Anterior cingulate cortex (tissue), 58 donors: ENCODE data around the gene RBM17.
"Not testable (repeated sequence)": the region's sequence is repeated elsewhere in the genome, so short reads cannot be mapped to it uniquely, and the experiment has no call there.

Source experiments
- DNase-seq, 58 donors: peaks; one replicate each; lab custom pipeline; 2025; lab: John Stamatoyannopoulos, UW

Gene RBM17

DNA sequence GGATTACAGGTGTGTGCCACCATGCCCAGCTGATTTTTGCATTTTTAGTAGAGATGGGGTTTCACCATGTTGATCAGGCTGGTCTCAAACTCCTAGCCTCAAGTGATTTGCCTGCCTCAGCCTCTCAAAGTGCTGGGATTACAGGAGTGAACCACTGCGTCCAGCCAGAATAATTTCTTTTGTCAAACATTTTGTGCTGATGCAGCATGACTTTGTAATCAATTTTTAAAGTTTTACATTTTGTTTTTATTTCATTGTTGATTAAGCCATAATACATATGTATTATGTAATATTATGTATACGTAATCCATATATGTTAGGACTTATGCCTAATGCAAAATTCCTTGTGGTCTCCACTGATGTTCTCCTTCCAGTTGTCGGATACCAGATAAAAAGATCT is 18.8 kb downstream of the RBM17 start:
- DNase-seq: not testable (repeated sequence)

- DNase-seq: no peak
Measured at GRCh38 chr10:6108072-6108471, 19.2 kb downstream of the RBM17 start.

- DNase-seq: peak in 1 of 58 donors; percentile 8
Measured at GRCh38 chr10:6108631-6109443, 20.0 kb downstream of the RBM17 start.

DNA sequence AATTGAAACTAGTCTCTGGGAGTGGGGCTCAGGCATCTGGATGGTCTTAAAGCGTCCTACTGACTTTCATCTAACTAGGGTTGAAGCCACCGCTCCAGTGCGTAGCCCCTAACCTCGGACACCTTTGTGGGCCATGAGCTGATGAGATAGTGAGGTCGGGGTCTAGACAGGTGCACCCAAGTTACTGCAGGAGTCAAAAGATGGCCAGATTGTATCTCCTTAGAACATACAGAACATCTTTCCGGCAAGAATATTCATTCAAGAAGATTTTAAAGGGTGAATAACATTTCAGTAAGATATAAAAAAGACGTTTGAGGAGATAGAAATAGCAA is 20.6 kb downstream of the RBM17 start:
- DNase-seq: no peak

DNA sequence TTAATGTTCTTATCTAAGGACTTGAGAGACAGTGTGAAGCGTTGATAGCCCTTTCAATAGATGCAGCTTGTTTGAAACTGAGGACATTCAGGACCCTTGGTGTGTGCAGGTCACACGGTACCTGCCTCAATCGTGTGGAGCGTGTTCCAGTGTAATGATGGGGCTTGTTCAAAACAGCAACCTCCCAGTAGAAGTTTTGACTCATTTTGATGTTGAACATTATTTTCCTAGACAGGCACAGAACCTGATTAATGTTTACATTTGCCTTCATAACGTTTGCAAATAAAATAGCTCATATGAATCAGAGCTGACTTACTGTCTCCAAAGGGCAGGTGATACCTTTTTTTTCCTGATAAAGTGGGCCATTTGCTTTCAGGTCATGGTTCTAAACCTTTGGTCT is 21.3 kb downstream of the RBM17 start:
- DNase-seq: no peak

GRCh38 chr10:6112893-6113292 is 24.1 kb downstream of the RBM17 start:
- DNase-seq: no peak

GRCh38 chr10:6114299-6114698 is 25.5 kb downstream of the RBM17 start:
- no peak for DNase-seq

DNA sequence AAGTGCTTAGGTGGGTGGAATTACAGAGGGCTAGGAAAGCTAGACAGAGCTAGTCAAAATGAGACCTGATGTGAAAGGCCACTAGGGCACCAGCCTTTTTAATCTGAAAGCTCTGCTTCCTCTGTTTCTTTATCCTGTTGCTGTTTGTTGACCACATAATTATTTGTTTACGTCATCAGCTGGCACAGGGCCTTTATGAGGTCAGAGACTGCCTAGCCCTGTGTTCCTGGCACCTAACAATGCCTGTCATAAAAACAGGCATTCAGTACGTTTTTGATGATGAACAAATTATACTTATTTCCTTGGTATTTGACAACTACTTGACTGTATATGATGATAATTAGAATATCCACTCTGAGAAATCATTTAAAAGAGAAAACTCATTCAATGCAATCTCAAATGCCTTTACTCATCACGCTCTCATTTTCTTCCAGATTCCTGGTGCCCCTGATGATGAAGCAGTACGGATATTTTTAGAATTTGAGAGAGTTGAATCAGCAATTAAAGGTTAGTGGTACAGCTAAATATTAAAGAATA is 26.0 kb downstream of the RBM17 start:
- peak in 12 of 58 donors; percentile 14 to 69 (median 36) for DNase-seq

- no peak for DNase-seq
Measured at GRCh38 chr10:6115411-6115810, 26.6 kb downstream of the RBM17 start.

- no peak for DNase-seq
Measured at GRCh38 chr10:6115824-6116350, 27.1 kb downstream of the RBM17 start.

DNA sequence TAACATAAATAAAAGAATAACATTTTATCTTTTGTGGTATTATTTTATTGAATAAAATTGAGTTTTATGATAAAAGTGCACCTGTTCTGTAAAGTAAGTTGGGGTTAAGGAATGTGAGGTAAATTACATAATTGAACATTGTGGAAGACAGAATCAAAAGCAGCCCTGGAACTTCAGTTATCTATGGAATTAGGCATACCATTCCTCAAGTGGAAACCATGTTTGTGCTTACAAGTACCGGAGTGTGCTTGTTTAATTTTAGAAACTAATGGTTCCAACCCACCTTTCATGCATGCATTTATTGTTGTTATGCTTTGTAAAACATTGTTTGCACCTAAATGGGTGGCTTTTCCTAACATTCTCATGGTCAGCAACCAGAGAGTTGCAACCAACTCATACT is 28.0 kb downstream of the RBM17 start:
- DNase-seq: no peak

DNA sequence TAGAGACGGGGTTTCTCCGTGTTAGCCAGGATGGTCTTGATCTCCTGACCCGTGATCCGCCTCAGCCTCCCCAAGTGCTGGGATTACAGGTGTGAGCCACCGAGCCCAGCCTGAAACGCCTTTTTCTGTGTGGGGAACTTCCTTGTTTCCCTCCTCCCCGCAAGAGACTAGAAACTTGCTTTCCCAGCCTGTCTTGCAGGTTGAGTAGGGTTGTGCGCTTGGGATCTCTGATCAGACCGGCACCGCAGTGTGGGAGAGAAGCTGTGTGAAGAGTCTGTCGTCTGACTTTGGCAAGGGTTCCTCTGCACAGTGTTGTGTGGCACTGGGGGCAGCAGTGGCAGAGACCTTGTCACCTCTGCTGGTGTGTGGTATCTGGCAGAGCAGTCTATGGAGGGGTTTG is 28.9 kb downstream of the RBM17 start:
- no peak for DNase-seq

GRCh38 chr10:6119423-6119822 is 30.6 kb downstream of the RBM17 start:
- DNase-seq: peak in 5 of 58 donors; percentile 9 to 43 (median 19)

GRCh38 chr10:6119962-6120361 is 31.1 kb downstream of the RBM17 start:
- DNase-seq: peak in 1 of 58 donors; percentile 28

GRCh38 chr10:6120691-6121090 is 31.9 kb downstream of the RBM17 start:
- peak in 18 of 58 donors; percentile 13 to 74 (median 45) for DNase-seq

DNA sequence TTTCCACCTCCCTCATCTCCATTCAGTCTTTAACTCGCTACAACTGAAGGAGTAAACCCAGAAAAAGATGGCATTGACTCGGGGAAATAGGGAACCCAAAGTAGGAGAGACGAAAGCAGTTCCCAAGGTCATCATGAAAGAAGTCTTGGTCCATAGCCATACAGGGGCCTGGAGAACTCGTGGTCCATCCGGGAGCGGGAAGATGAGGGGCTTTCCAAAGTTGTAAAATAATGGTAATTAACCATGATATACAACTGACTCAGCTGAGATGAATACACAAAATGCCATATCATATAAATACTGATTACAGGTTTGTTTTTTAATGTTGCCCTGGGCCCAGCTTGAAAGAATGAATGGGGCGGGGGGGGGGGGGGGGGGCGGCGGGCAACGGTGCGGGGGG is 32.3 kb downstream of the RBM17 start:
- no peak for DNase-seq

DNA sequence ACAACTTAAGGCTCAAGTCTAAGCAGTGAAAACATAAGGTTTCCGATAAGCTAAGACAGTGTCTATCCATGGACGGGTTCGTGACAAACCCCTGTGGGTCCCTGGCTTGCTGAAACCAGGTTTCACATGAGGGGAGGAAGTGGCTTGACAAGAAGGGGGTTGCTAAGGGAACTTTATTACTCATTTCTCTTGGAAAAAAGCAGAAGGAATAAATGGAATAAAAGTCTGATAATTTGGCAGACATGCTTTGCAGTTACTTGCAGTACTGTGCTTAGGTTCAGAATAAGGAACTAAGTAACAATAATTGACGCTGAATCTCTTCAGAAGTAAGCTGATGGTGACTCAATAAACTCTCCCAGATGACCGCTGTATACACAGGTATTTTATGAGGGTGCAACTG is 34.7 kb downstream of the RBM17 start:
- DNase-seq: no peak

DNA sequence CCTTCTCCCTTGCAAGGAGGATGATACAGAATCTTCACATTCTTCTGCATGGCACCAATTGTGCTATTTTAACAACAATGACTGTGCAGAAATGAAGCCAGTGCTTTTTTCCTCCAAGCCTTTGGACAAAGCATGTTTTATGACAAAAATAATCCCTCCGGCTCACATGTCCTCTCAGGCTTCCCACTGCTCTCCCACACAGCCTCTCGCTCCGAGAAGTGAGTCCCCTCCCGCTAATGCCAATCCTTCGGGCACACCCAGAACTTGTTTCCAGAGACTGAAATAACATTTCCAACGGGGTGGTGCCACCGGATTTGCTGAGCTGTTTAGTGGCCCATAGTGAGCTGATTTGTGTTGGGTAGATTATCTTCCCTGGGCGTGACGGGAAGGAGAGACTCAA is 35.8 kb downstream of the RBM17 start:
- peak in 46 of 58 donors; percentile 16 to 86 (median 52) for DNase-seq

DNA sequence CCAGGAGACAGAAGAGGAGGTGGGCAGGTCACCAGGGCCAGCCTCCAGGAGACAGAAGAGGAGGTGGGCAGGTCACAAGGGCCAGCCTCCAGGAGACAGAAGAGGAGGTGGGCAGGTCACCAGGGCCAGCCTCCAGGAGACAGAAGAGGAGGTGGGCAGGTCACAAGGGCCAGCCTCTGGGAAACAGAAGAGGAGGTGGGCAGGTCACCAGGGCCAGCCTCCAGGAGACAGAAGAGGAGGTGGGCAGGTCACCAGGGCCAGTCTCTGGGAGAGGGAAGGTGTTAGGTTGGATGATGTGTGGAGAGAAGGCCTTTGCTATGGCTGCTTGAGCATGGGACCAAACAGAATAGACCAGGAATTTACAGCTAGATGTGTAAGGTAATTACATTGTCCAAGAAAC is 38.6 kb downstream of the RBM17 start:
- not testable (repeated sequence) for DNase-seq

- no peak for DNase-seq
Measured at GRCh38 chr10:6128087-6128486, 39.3 kb downstream of the RBM17 start.

DNA sequence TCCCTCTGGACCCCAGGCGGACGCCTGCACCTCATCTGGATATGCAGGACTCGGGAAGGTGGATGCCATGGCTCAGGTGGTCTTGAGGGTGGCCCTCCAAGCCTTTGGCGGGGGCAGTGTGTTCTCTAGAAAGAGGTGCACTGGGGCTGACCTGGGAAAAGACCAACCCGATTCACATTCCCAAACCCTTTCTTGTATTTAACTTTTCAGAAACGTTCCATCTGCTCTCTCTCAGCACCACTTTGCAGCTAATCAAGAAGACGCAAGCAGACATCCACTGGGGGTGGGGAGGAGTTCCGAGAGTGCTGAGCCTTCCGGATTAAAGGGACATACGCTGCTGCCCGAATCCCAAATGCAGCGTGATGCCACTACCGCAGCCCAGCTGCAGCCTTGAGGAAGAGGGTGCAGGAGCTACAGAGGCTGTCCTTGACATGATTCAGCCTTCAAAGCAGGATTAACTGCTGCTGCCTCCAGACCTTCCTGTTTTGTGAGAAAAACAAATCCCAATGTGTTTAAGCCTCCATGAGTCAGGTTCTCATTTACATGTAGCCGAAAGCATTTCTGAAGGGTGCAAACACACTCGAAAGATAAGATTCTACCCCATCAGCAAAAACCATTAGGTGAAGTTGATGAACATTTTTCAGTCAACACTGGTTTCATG is 39.9 kb downstream of the RBM17 start:
- peak in 21 of 58 donors; percentile 10 to 80 (median 38) for DNase-seq
